ENCODE measurements around the gene ICA1.

The ICA1 gene

DNA sequence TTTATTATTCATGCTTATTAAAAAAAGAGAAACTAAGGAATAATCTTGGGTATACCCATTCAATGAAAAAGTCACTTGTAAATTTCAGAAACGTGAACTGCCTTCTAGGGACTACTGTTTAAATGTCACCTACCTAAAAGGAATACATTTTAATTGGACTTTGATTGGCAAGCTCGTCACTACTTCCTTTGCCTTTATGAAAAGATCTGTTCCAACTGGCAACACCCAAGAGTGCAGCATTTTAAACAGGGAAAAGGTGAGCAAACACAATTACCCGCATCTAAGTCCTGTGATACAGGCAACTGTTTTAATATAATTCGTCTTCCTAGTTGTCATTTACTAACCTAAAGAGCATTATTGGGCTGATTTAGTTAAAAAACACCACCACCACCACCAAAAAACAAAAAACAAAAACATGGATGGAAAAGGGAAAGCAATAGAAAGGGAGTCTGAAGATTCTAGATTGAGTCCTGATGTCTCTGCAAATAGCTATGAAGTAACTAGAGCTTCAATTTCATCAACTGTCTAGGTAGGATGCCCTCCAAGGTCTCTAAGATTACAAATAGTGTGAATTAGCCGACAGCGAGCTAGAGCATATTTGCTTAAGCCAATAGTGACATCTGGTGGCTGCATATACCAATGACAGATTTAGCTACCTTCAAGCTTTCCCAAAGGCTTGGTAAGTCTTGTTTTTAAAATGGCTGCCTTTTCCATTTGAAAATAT, 33.8 kb upstream of the ICA1 start:
- Histone ChIP-seq H4K20me1 (ENCODE audit: insufficient read depth, low read length, poor library complexity, severe bottlenecking) (no peaks in the 10 kb centered on the region), H2AFZ (ENCODE audit: low read length) (peak overlapping the region; percentile 67; the same call in 1 of the 2 replicates), H3K4me2 (ENCODE audit: low read depth, low read length, poor library complexity, severe bottlenecking) (no peak overlapping the region), H3K9me3 (ENCODE audit: insufficient read depth, low read depth, low read length) (no peaks in the 10 kb centered on the region), H3K27me3 (ENCODE audit: insufficient read depth, low read length, poor library complexity, severe bottlenecking) (no peaks in the 10 kb centered on the region), H3K9me2 (replicated peaks; ENCODE audit: low read depth, low read length) (no peaks in the 10 kb centered on the region), H3K79me2 (ENCODE audit: insufficient read depth, low read length) (no peaks in the 10 kb centered on the region), H3K36me3 (ENCODE audit: insufficient read depth, low read length) (no peaks in the 10 kb centered on the region), H3K4me3 (ENCODE audit: low read length, poor library complexity, severe bottlenecking) (no peak overlapping the region), H3K9ac (ENCODE audit: low read depth, low read length, poor library complexity, severe bottlenecking) (no peak overlapping the region), H3F3A (ENCODE audit: low read depth) (no peaks in the 10 kb centered on the region), H3K4me1 (ENCODE audit: insufficient read depth, low read length, poor library complexity, severe bottlenecking) (peaks cover 7% of the 10 kb centered on the region)
- TF ChIP-seq, protein P1, sequence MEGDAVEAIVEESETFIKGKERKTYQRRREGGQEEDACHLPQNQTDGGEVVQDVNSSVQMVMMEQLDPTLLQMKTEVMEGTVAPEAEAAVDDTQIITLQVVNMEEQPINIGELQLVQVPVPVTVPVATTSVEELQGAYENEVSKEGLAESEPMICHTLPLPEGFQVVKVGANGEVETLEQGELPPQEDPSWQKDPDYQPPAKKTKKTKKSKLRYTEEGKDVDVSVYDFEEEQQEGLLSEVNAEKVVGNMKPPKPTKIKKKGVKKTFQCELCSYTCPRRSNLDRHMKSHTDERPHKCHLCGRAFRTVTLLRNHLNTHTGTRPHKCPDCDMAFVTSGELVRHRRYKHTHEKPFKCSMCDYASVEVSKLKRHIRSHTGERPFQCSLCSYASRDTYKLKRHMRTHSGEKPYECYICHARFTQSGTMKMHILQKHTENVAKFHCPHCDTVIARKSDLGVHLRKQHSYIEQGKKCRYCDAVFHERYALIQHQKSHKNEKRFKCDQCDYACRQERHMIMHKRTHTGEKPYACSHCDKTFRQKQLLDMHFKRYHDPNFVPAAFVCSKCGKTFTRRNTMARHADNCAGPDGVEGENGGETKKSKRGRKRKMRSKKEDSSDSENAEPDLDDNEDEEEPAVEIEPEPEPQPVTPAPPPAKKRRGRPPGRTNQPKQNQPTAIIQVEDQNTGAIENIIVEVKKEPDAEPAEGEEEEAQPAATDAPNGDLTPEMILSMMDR (conservative IDR thresholded peaks at IDR 0.05; ENCODE audit: low read length) = peak; percentile 84
- no peak for TF ChIP-seq EZH2phosphoT487 (IDR thresholded peaks at IDR 0.05; ENCODE audit: borderline replicate concordance)

DNA sequence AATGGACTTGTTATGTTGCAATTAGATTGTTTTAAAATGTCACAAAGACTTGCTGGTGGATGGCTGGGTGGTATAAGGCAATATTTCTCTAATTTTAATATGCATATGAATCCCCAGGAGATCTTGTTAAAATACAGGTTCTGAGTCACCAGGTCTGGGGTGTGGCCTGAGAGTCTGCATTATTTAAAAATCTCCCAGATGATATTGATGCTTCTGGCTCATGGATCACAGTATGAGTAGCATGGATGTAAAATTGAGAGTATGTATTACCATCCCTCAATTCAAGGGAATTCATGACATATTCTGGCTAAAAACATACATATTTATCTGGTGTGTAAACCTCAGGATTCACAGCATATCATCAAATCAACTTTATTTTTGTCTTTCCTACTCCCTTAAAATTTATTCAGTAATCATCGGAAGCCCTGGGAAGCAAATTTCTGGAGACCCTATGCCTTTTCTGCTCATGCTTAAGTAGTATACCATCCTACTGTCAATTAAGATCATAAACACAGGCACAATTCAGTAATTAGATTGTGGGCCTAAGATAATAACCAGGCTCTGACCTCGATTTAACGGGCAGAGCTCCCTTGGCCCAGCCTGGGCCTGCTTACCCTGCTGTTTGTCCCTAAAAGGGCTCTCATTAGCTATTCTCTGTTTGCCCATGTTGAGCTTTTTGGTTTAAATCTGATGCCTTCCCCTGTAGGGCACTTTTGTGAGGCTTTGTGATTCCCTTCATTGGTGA, 29.6 kb upstream of the ICA1 start:
- Histone ChIP-seq H4K20me1 (ENCODE audit: insufficient read depth, low read length, poor library complexity, severe bottlenecking) (no peaks in the 10 kb centered on the region), H3K9me2 (replicated peaks; ENCODE audit: low read depth, low read length) (no peaks in the 10 kb centered on the region), H3K79me2 (ENCODE audit: insufficient read depth, low read length) (no peaks in the 10 kb centered on the region), H2AFZ (ENCODE audit: low read length) (no peak overlapping the region), H3F3A (ENCODE audit: low read depth) (no peaks in the 10 kb centered on the region), H3K4me3 (ENCODE audit: low read length, poor library complexity, severe bottlenecking) (no peak overlapping the region), H3K4me2 (ENCODE audit: low read depth, low read length, poor library complexity, severe bottlenecking) (no peak overlapping the region), H3K36me3 (ENCODE audit: insufficient read depth, low read length) (no peaks in the 10 kb centered on the region), H3K4me1 (ENCODE audit: insufficient read depth, low read length, poor library complexity, severe bottlenecking) (peaks cover 9% of the 10 kb centered on the region), H3K9ac (ENCODE audit: low read depth, low read length, poor library complexity, severe bottlenecking) (no peak overlapping the region), H3K9me3 (ENCODE audit: insufficient read depth, low read depth, low read length) (no peaks in the 10 kb centered on the region), H3K27me3 (ENCODE audit: insufficient read depth, low read length, poor library complexity, severe bottlenecking) (no peaks in the 10 kb centered on the region)
- TF ChIP-seq EZH2phosphoT487 (IDR thresholded peaks at IDR 0.05; ENCODE audit: borderline replicate concordance) = no peak
- TF ChIP-seq, protein P1 (conservative IDR thresholded peaks at IDR 0.05; ENCODE audit: low read length) = no peak

DNA sequence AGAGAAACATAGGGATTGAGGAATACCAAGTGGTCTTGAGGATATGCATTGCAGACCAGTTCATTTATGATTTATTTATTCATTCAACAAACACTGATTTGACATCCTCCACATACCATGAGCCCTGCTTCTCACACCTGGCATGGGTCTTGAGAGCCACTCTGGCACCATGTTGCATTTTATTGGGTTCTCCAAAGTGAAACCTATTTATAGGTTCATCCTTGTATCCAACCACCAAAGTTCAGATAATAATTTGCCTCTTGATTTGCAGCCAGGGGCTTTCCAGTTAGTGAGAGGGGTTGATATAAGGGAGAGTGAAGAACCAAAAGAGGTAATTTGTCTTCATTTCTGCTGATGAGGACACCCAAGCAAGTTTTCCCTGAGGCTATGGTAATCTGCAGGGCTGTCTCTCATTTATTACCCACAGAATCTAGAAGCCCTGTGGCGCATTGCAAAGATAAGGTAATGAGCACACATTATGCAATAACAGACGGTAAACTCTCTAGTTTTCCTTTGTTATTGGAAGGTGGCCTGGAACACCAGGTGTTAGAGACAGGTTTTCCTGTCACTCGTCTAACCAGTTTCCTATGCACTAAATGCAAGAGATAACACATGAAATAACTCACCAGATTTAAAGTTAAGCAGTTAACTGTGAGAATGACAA, 28.8 kb upstream of the ICA1 start:
- no peak overlapping the region for H3K4me3 ChIP-seq (ENCODE audit: low read length, poor library complexity, severe bottlenecking)
- TF ChIP-seq, protein P1 (conservative IDR thresholded peaks at IDR 0.05; ENCODE audit: low read length) = no peak
- TF ChIP-seq EZH2phosphoT487 (IDR thresholded peaks at IDR 0.05; ENCODE audit: borderline replicate concordance) = no peak
- no peaks in the 10 kb centered on the region for H3K9me3 ChIP-seq (ENCODE audit: insufficient read depth, low read depth, low read length)
- H3K9ac ChIP-seq (ENCODE audit: low read depth, low read length, poor library complexity, severe bottlenecking) = no peak overlapping the region
- H3K79me2 ChIP-seq (ENCODE audit: insufficient read depth, low read length) = no peaks in the 10 kb centered on the region
- no peaks in the 10 kb centered on the region for H3K9me2 ChIP-seq (replicated peaks; ENCODE audit: low read depth, low read length)
- H3K4me1 ChIP-seq (ENCODE audit: insufficient read depth, low read length, poor library complexity, severe bottlenecking) = peaks cover 9% of the 10 kb centered on the region
- no peak overlapping the region for H2AFZ ChIP-seq (ENCODE audit: low read length)
- H3F3A ChIP-seq (ENCODE audit: low read depth) = no peaks in the 10 kb centered on the region
- H3K4me2 ChIP-seq (ENCODE audit: low read depth, low read length, poor library complexity, severe bottlenecking) = no peak overlapping the region
- no peaks in the 10 kb centered on the region for H3K36me3 ChIP-seq (ENCODE audit: insufficient read depth, low read length)
- H3K27me3 ChIP-seq (ENCODE audit: insufficient read depth, low read length, poor library complexity, severe bottlenecking) = no peaks in the 10 kb centered on the region
- no peaks in the 10 kb centered on the region for H4K20me1 ChIP-seq (ENCODE audit: insufficient read depth, low read length, poor library complexity, severe bottlenecking)
